Superior temporal gyrus (tissue), 1 donor: ENCODE data around the gene INSRR.

Experiments
- DNase-seq: peaks from one replicate; pipeline ENCODE4 v3.0.0-alpha.2; 2016; ENCODE audit errors: extremely low spot score

INSRR gene

GRCh38 chr1:156849151-156849496 lies 9.8 kb downstream of the INSRR start:
- DNase-seq, result no peak

- no peak for DNase-seq
These were observed 10.3 kb downstream of the INSRR start for GRCh38 chr1:156848461-156849150.

- no peak for DNase-seq
These were observed 11.1 kb downstream of the INSRR start for GRCh38 chr1:156847591-156848460.

- DNase-seq, result no peak
These were observed 12.3 kb downstream of the INSRR start for GRCh38 chr1:156846643-156847042.

GRCh38 chr1:156845953-156846545 lies 12.9 kb downstream of the INSRR start:
- DNase-seq, result no peak

GRCh38 chr1:156845055-156845952 lies 13.6 kb downstream of the INSRR start:
- DNase-seq, result no peak

GRCh38 chr1:156844638-156845037 lies 14.3 kb downstream of the INSRR start:
- DNase-seq, result no peak

- no peak for DNase-seq
These were observed 14.8 kb downstream of the INSRR start for GRCh38 chr1:156844102-156844501.

- no peak for DNase-seq
These were observed 16.2 kb downstream of the INSRR start for GRCh38 chr1:156842618-156843300.

GRCh38 chr1:156841295-156841855 lies 17.5 kb downstream of the INSRR start:
- no peak for DNase-seq

GRCh38 chr1:156840898-156841279 lies 18.0 kb downstream of the INSRR start:
- DNase-seq, result no peak

GRCh38 chr1:156840186-156840897 lies 18.6 kb downstream of the INSRR start:
- DNase-seq, result no peak

GRCh38 chr1:156839426-156840109 lies 19.3 kb downstream of the INSRR start:
- DNase-seq, result no peak

- DNase-seq, result peak; percentile 28
These were observed 19.9 kb downstream of the INSRR start for GRCh38 chr1:156838972-156839371.

- DNase-seq, result no peak
These were observed 22.0 kb downstream of the INSRR start for GRCh38 chr1:156836892-156837291.

GRCh38 chr1:156836041-156836654 lies 22.8 kb downstream of the INSRR start:
- DNase-seq, result no peak

- DNase-seq, result no peak
These were observed 24.6 kb downstream of the INSRR start for GRCh38 chr1:156834322-156834721.

GRCh38 chr1:156833603-156834002 lies 25.3 kb downstream of the INSRR start:
- no peak for DNase-seq

GRCh38 chr1:156832434-156832833 lies 26.5 kb downstream of the INSRR start:
- no peak for DNase-seq
